Panc1 (cell line): ENCODE data around the gene ENO4. TPM values are rescaled to one million over a fixed set of nuclear protein-coding genes. Genes with fewer than 3 reads are reported as not detected.
A peak's percentile ranks its signal among the peaks of the same experiment; 100 is the strongest.

Experiments
- ATAC-seq: fragments of 200-7000 bp; cut with Tn5 transposase; 2 replicates; pipeline ENCODE4 v1.9.1; 2020; ENCODE audit warnings: mild to moderate bottlenecking, moderate library complexity
- BruUV-seq: library from RNA; stranded (reverse); fragments of 400-500 nt; replicated peaks from 2 replicates; lab custom pipeline; 2021; lab: Mats Ljungman, UMichigan
- CTCF ChIA-PET: fragments of 300-600 bp; sonication (Branson Sonifier 250); formaldehyde crosslinking; loops from one replicate; lab custom pipeline; 2022; ENCODE audit warnings: antibody characterized with exemption; lab: Charles Lee
- POLR2A ChIA-PET: fragments of 300-600 bp; sonication (Branson Sonifier 250); formaldehyde crosslinking; loops from one replicate; lab custom pipeline; 2022; ENCODE audit warnings: antibody characterized with exemption; lab: Charles Lee
- DNase-seq: peaks from one replicate; pipeline ENCODE4 v3.0.0-alpha.2; 2010; ENCODE audit warnings: low read depth, low spot score
- H3K27ac ChIP-seq: 2 replicates; pipeline ENCODE4 v1.5.1; 2011; ENCODE audit warnings: mild to moderate bottlenecking, low read length, inconsistent platforms
- H3K27me3 ChIP-seq: fragments of 200-500 bp; sonication (Bioruptor generic); 2 replicates; pipeline ENCODE4 v1.6.0; 2014; ENCODE audit warnings: low read length, inconsistent platforms; ENCODE audit not compliant: control insufficient read depth, insufficient read depth
- H3K36me3 ChIP-seq: fragments of 200-500 bp; sonication (Bioruptor generic); 2 replicates; pipeline ENCODE4 v1.5.1; 2014; ENCODE audit warnings: inconsistent platforms, mild to moderate bottlenecking, low read length, moderate library complexity; ENCODE audit not compliant: control insufficient read depth, insufficient read depth
- H3K4me1 ChIP-seq: 2 replicates; pipeline ENCODE4 v1.5.1; 2011; ENCODE audit warnings: inconsistent platforms, mild to moderate bottlenecking, low read length, moderate library complexity; ENCODE audit not compliant: control insufficient read depth, insufficient read depth
- H3K4me3 ChIP-seq, 2 experiments: 2 replicates each; pipeline ENCODE4 v1.5.1; 2011 to 2012; ENCODE audit warnings: low read depth in 2 of 2, low read length in 2 of 2, mild to moderate bottlenecking in 2 of 2, inconsistent platforms in 1 of 2, moderate library complexity in 1 of 2
- H3K9me3 ChIP-seq: fragments of 200-500 bp; sonication (Bioruptor generic); 2 replicates; pipeline ENCODE4 v1.5.1; 2014; ENCODE audit warnings: low read depth, mild to moderate bottlenecking, inconsistent platforms, low read length, moderate library complexity; ENCODE audit not compliant: control insufficient read depth, insufficient read depth
- CTCF ChIP-seq: fragments of 450-650 bp; IDR thresholded peaks from 2 replicates; pipeline ENCODE4 v1.5.1; 2017; ENCODE audit warnings: mild to moderate bottlenecking
- POLR2AphosphoS5 ChIP-seq: IDR thresholded peaks from 2 replicates; pipeline ENCODE4 v1.6.1; 2012; ENCODE audit warnings: mild to moderate bottlenecking, low read depth, low read length, moderate library complexity
- REST ChIP-seq, 2 experiments: IDR thresholded peaks; 2 replicates each; pipeline ENCODE4 v1.6.1; 2011 to 2012; ENCODE audit warnings: low read depth in 2 of 2, control low read depth in 1 of 2, low read length in 1 of 2, mild to moderate bottlenecking in 1 of 2, moderate library complexity in 1 of 2; ENCODE audit not compliant: insufficient read depth in 1 of 2
- SIN3A ChIP-seq: IDR thresholded peaks from 2 replicates; pipeline ENCODE4 v1.6.1; 2012; ENCODE audit warnings: low read depth, mild to moderate bottlenecking, low read length, moderate library complexity, borderline replicate concordance; ENCODE audit not compliant: insufficient read depth
- TCF7L2 ChIP-seq: IDR thresholded peaks from 2 replicates; pipeline ENCODE4 v1.6.1; 2011; ENCODE audit warnings: mild to moderate bottlenecking, low read depth, low read length, inconsistent platforms
- in situ Hi-C: cut with HindIII; loops from 2 replicates; pipeline ENCODE4 v1.10.0; 2016; ENCODE audit warnings: low sequenced_read_pairs, low pct_unique_long_range_greater_than_20kb
- intact Hi-C: fragments of 100-400 bp; cut with micrococcal nuclease; formaldehyde crosslinking; loops from one replicate; pipeline ENCODE4 v1.10.0; 2022; ENCODE audit not compliant: unreplicated experiment
- total RNA-seq: library from RNA; stranded (reverse); gene quantifications from one replicate; pipeline ENCODE4 v1.2.1, GENCODE V29; 2021; ENCODE audit not compliant: unreplicated experiment

ENO4 gene
- total RNA-seq, 1 experiment from 2014 or later = 0.15 TPM

GRCh38 chr10:116808706-116809105 lies 40.6 kb upstream of the ENO4 start:
- in situ Hi-C loops = no loop called here
- intact Hi-C loops = no loop called here
- no peak overlapping the region for H3K27ac ChIP-seq
- DNase-seq = no peak
- POLR2A ChIA-PET = no interaction called here
- no TSS peak for BruUV-seq
- H3K4me1 ChIP-seq = no peaks in the 10 kb centered on the region
- no peak overlapping the region for H3K4me3 ChIP-seq
- no peaks in the 10 kb centered on the region for H3K36me3 ChIP-seq
- ATAC-seq = no peak
- H3K27me3 ChIP-seq = no peaks in the 10 kb centered on the region
- no peaks in the 10 kb centered on the region for H3K9me3 ChIP-seq
- CTCF ChIA-PET = no interaction called here
- TF ChIP-seq SIN3A = no peak
- TF ChIP-seq POLR2AphosphoS5 = no peak
- no peak for TF ChIP-seq REST (IDR thresholded peaks at IDR 0.05; ENCODE audit: insufficient read depth in 1 of 2, low read depth in 2 of 2, low read length in 1 of 2)
- no peak for TF ChIP-seq TCF7L2
- TF ChIP-seq CTCF = no peak

- Histone ChIP-seq H3K9me3 (no peaks in the 10 kb centered on the region), H3K27ac (no peak overlapping the region), H3K27me3 (no peaks in the 10 kb centered on the region), H3K4me1 (no peaks in the 10 kb centered on the region), H3K36me3 (no peaks in the 10 kb centered on the region), H3K4me3 (no peak overlapping the region)
- DNase-seq = no peak
- BruUV-seq = no TSS peak
- ChIA-PET CTCF (interaction anchor here (0.5 kb wide), 1 partner anchor 148 kb away, joined by 3 read pairs; no protein-coding TSS in a partner anchor), POLR2A (no interaction called here)
- no peak for ATAC-seq
- TF ChIP-seq CTCF = peak; percentile 73; the same call in 1 of the 2 replicates
- TF ChIP-seq POLR2AphosphoS5 = no peak
- in situ Hi-C loops = no loop called here
- intact Hi-C loops = no loop called here
Measured at GRCh38 chr10:116809483-116810119, 39.7 kb upstream of the ENO4 start.
